Aorta (tissue), 5 donors: ENCODE data around the gene TEAD1. TPM values are rescaled to one million over a fixed set of nuclear protein-coding genes. Genes with fewer than 3 reads are reported as not detected.

Experiments used
- ATAC-seq: fragments of 200-7000 bp; cut with Tn5 transposase; one replicate; pipeline ENCODE4 v1.9.1; 2022; ENCODE audit warnings: moderate library complexity; ENCODE audit not compliant: low FRiP score
- DNase-seq, 2 donors: peaks; one replicate each; pipeline ENCODE4 v3.0.0-alpha.2; 2020
- H3K27ac ChIP-seq, 2 donors: one replicate each; pipeline ENCODE4 v1.5.1; 2013; ENCODE audit warnings: low read length in 2 of 2, mild to moderate bottlenecking in 2 of 2, moderate library complexity in 2 of 2, control low read depth in 1 of 2, inconsistent platforms in 1 of 2, low read depth in 1 of 2
- H3K27me3 ChIP-seq, 2 donors: one replicate each; pipeline ENCODE4 v1.6.1; 2013; ENCODE audit warnings: control low read depth in 1 of 2, low read length in 1 of 2, mild to moderate bottlenecking in 1 of 2, moderate library complexity in 1 of 2; ENCODE audit not compliant: insufficient read depth in 2 of 2, control insufficient read depth in 1 of 2
- H3K36me3 ChIP-seq, 2 donors: one replicate each; pipeline ENCODE4 v1.6.1; 2013; ENCODE audit warnings: control low read depth in 1 of 2, low read length in 1 of 2, mild to moderate bottlenecking in 1 of 2; ENCODE audit not compliant: insufficient read depth in 2 of 2, control insufficient read depth in 1 of 2
- H3K4me1 ChIP-seq, 2 donors: one replicate each; pipeline ENCODE4 v1.6.1; 2013; ENCODE audit warnings: low read length in 2 of 2, control low read depth in 1 of 2, mild to moderate bottlenecking in 1 of 2, moderate library complexity in 1 of 2; ENCODE audit not compliant: insufficient read depth in 2 of 2, control insufficient read depth in 1 of 2
- H3K4me3 ChIP-seq, 2 donors: one replicate each; pipeline ENCODE4 v1.5.1; 2013; ENCODE audit warnings: low read length in 2 of 2, control low read depth in 1 of 2, mild to moderate bottlenecking in 1 of 2
- H3K9me3 ChIP-seq: one replicate; pipeline ENCODE4 v1.6.1; 2013; ENCODE audit warnings: mild to moderate bottlenecking, low read length; ENCODE audit not compliant: control insufficient read depth
- whole genome bisulfite sequencing, 2 donors: extraction: QIAGEN DNeasy Blood & Tissue Kit; methylation state at CpG; one replicate each; pipeline ENCODE4 v1.1.7; 2013; 5-methylcytosine and 5-hydroxymethylcytosine counted together
- intact Hi-C, 2 donors: fragments of 100-400 bp; cut with DNase I; formaldehyde crosslinking; loops; one replicate each; pipeline versions ENCODE4 v1.14.2 to v1.15.0; 2022
- polyA plus RNA-seq, 2 donors: library from polyadenylated mRNA; stranded (reverse); fragments of 200-250 nt; gene quantifications; one replicate each; pipeline ENCODE4 v1.2.3, GENCODE V29; 2013
- total RNA-seq, 2 donors: library from RNA; stranded (reverse); fragmentation: NEBNext Ultra II Directional; extraction: Animal tissue kit (Norgen Biotek cat#: 25700); gene quantifications; one replicate each; pipeline ENCODE4 v1.2.1, GENCODE V29; 2021
- donor health status: healthy with polysubstance abuse.
- donor health status: Bipolar disorder and iron deficiency.
- donor health status: DM: no; HTN: no; CAD: no.
- donor health status: DM: no; HTN: no; CAD: no.
- donor health status: DM: yes; HTN: yes; CAD: no.

TEAD1 gene
- total and polyA plus RNA-seq, 4 donors = 10.8 to 64.9 (median 34.3) TPM

GRCh38 chr11:12704049-12704448, 29.8 kb downstream of the TEAD1 start:
- Histone ChIP-seq H3K36me3 (no peaks in the 10 kb centered on the region), H3K4me1 (peaks cover 1 to 2% of the 10 kb centered on the region in 2 donors), H3K9me3 (no peaks in the 10 kb centered on the region), H3K27ac (no peak overlapping the region), H3K27me3 (no peaks in the 10 kb centered on the region), H3K4me3 (no peak overlapping the region)
- 16 to 18% methylated on average over 4 of the region's 4 CpGs for WGBS, 2 donors
- intact Hi-C loops = no loop called here
- DNase-seq (no peak), ATAC-seq (no peak)

DNA sequence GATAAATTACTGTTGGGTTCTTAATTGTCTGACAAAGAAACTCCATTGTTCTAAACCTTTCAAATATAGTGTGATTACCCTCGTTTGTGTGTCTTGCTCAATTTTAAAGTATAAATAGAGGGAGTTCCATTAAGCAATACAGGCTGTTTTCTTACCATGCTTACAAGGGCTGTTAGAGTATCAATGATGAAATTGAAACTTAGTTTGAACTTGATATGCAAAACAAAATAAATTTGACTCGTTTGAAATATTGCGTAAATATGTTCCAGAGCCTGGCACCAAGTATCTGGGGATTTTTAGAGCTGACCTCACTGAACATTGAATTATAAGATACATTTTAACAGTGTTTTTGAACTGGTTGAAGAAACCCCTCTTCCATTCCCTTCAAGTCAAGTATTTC, 31.7 kb downstream of the TEAD1 start:
- DNase-seq (no peak), ATAC-seq (no peak)
- Histone ChIP-seq H3K36me3 (no peaks in the 10 kb centered on the region), H3K9me3 (no peaks in the 10 kb centered on the region), H3K27me3 (no peaks in the 10 kb centered on the region), H3K4me3 (no peak overlapping the region), H3K27ac (no peak overlapping the region), H3K4me1 (peaks cover under 1 to 2% of the 10 kb centered on the region in 2 donors)
- intact Hi-C loops = no loop called here
- WGBS, 2 donors = 55 to 61% methylated on average over 3 of the region's 3 CpGs

GRCh38 chr11:12706545-12707499, 32.6 kb downstream of the TEAD1 start:
- Histone ChIP-seq H3K9me3 (no peaks in the 10 kb centered on the region), H3K27me3 (no peaks in the 10 kb centered on the region), H3K36me3 (no peaks in the 10 kb centered on the region), H3K4me1 (peaks cover 0 to 2% of the 10 kb centered on the region in 2 donors), H3K4me3 (no peak overlapping the region), H3K27ac (no peak overlapping the region)
- no peak for DNase-seq
- ATAC-seq = no peak
- intact Hi-C loops = no loop called here
- 56 to 58% methylated on average over 9 of the region's 9 CpGs for WGBS, 2 donors

DNA sequence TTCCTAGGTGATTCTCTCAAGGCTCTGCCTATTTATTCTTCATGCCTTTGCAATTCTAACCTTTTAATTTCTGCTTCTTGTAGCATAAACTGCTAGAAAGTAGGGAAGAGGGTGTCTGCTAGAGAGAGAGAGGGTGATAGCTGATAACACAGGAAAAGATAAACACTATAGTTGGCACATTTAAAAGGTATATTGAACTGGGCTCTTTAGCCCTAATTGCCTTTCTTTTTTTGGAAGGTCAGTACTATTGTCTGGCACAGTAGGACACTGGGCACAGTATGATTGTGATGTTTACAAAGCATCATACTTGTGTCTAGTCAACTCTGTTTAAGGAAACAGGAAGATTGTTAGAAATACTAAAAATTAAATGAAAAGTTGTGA, 33.3 kb downstream of the TEAD1 start:
- DNase-seq = no peak
- intact Hi-C loops = no loop called here
- Histone ChIP-seq H3K27ac (no peak overlapping the region), H3K36me3 (no peaks in the 10 kb centered on the region), H3K4me3 (no peak overlapping the region), H3K4me1 (peaks cover 0 to 2% of the 10 kb centered on the region in 2 donors), H3K9me3 (no peaks in the 10 kb centered on the region), H3K27me3 (no peaks in the 10 kb centered on the region)
- ATAC-seq = no peak

GRCh38 chr11:12711496-12711895, 37.3 kb downstream of the TEAD1 start:
- Histone ChIP-seq H3K27me3 (no peaks in the 10 kb centered on the region), H3K9me3 (no peaks in the 10 kb centered on the region), H3K4me1 (peaks cover 0 to 2% of the 10 kb centered on the region in 2 donors), H3K36me3 (no peaks in the 10 kb centered on the region), H3K4me3 (no peak overlapping the region), H3K27ac (no peak overlapping the region)
- WGBS, 2 donors = 90 to 100% methylated on average over 1 of the region's 1 CpG
- ATAC-seq (no peak), DNase-seq (no peak)
- intact Hi-C loops = no loop called here

DNA sequence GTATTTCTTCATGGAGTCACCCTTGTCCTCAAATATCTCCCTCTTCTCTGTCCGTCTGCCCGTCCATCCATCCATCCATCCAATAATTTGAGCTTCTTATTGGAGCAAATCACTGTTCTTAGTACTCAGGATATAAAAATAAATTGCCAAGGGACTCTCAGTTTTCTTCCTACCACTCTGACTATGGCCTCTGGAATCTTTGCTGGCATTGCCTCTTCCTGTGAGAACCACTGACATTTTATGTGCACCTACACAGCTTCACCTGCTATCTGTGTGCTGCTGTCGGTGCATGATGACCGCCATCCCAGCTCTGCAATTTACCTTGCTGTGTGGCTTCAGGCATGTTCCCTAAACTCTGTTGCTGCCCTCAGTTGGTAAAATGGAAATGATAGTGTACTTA, 37.9 kb downstream of the TEAD1 start:
- intact Hi-C loops = no loop called here
- H3K36me3 ChIP-seq = no peaks in the 10 kb centered on the region
- H3K4me3 ChIP-seq = no peak overlapping the region
- H3K27me3 ChIP-seq = no peaks in the 10 kb centered on the region
- DNase-seq = no peak
- H3K27ac ChIP-seq = no peak overlapping the region
- no peak for ATAC-seq
- peaks cover 0 to 2% of the 10 kb centered on the region in 2 donors for H3K4me1 ChIP-seq
- WGBS, 2 donors = 97% methylated on average over 4 of the region's 4 CpGs
- H3K9me3 ChIP-seq = no peaks in the 10 kb centered on the region

DNA sequence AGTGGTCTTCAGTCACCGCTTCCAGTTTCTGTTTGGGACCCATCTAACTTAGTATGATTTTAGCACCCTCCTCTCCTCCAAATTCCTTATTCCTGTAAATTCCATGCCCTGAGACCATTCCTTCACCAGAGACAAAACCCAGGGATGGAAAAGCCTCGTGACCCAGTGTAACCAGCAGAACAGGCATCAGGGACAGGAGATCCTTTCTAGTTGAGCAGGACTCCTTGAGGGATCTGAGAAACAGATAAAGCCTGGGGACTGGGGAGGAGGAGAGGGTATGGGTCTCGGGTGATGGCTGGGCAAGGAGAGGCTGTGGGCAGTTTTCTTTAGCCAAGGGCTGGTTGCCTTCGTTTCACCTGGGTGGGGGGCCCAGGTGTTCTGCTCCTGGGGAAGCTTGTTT, 40.9 kb downstream of the TEAD1 start:
- Histone ChIP-seq H3K36me3 (no peaks in the 10 kb centered on the region), H3K9me3 (no peaks in the 10 kb centered on the region), H3K4me1 (no peaks in the 10 kb centered on the region), H3K4me3 (no peak overlapping the region), H3K27ac (no peak overlapping the region), H3K27me3 (no peaks in the 10 kb centered on the region)
- intact Hi-C loops = no loop called here
- ATAC-seq (no peak), DNase-seq (no peak)
- 91% methylated on average over 4 of the region's 4 CpGs for WGBS, 2 donors

DNA sequence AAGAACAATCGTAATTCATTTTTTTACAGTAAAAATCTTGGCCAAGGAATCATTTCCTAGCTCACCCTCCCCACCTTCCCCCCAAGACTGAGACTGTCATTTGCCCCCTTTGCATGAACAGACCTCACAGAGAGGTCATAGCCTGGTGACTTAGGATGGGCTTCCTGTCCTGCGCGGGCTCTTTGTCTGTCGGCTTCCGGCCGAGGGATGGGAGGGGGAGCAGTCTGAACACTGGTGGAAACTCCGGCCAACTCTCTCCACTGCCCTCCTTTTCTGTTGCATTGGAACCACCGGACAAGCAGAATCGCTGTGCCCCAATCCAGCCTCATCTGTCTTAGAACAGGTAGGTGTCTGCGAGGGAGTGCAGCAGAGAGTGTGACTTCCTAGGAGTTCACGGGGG, 41.7 kb downstream of the TEAD1 start:
- Histone ChIP-seq H3K27me3 (no peaks in the 10 kb centered on the region), H3K9me3 (no peaks in the 10 kb centered on the region), H3K4me3 (no peak overlapping the region), H3K27ac (no peak overlapping the region), H3K4me1 (no peaks in the 10 kb centered on the region), H3K36me3 (no peaks in the 10 kb centered on the region)
- 83 to 84% methylated on average over 11 of the region's 11 CpGs for WGBS, 2 donors
- no peak for DNase-seq
- no peak for ATAC-seq
- intact Hi-C loops = no loop called here

GRCh38 chr11:12716816-12717215, 42.6 kb downstream of the TEAD1 start:
- no peak for DNase-seq
- H3K27ac ChIP-seq = no peak overlapping the region
- WGBS, 2 donors = 87 to 88% methylated on average over 6 of the region's 6 CpGs

More at GRCh38 chr11:12716816-12717215, 42.6 kb downstream of the TEAD1 start:
- intact Hi-C loops = no loop called here
- Histone ChIP-seq H3K36me3 (no peaks in the 10 kb centered on the region), H3K27me3 (no peaks in the 10 kb centered on the region), H3K9me3 (no peaks in the 10 kb centered on the region), H3K4me3 (no peak overlapping the region), H3K4me1 (no peaks in the 10 kb centered on the region)
- no peak for ATAC-seq
